22Rv1 (cell line): Measurements from ENCODE around the gene KIF2C.

Experiments
- H3K27ac ChIP-seq: fragments of 450-650 bp; 2 replicates; pipeline ENCODE4 v1.5.1; 2017
- CTCF ChIP-seq: fragments of 450-650 bp; IDR thresholded peaks from 2 replicates; pipeline ENCODE4 v1.5.1; 2017; ENCODE audit warnings: mild to moderate bottlenecking
- ZFX ChIP-seq: fragments of 450-650 bp; IDR thresholded peaks from 2 replicates; pipeline ENCODE4 v1.6.1; 2017; ENCODE audit warnings: antibody characterized with exemption, borderline replicate concordance

Gene KIF2C

GRCh38 chr1:44799770-44800584 is 60.3 kb downstream of the KIF2C start, which contains the start of gene PLK3:
Gene PLK3, plus strand, starts transcription at chr1:44800377. Its CDS starts 87 bp downstream, at chr1:44800464.
- TF ChIP-seq CTCF (peak; percentile 97), ZFX (no peak)
- peak within 1 kb of the TSS; percentile 86 for H3K27ac ChIP-seq

- TF ChIP-seq ZFX (no peak), CTCF (no peak)
- H3K27ac ChIP-seq: 0 out of 2 replicates have a peak overlapping the region, but pooled peaks have one; percentile 7
These were observed 62.1 kb downstream of the KIF2C start for GRCh38 chr1:44801491-44802305.

GRCh38 chr1:44802306-44803061 is 62.8 kb downstream of the KIF2C start:
- TF ChIP-seq ZFX (no peak), CTCF (no peak)
- H3K27ac ChIP-seq: 0 out of 2 replicates have a peak overlapping the region, but pooled peaks have one; percentile 7

GRCh38 chr1:44803062-44803311 is 63.4 kb downstream of the KIF2C start:
- H3K27ac ChIP-seq: no peak overlapping the region

GRCh38 chr1:44803312-44804095 is 63.9 kb downstream of the KIF2C start:
- no peak for TF ChIP-seq ZFX
- no peak for TF ChIP-seq CTCF
- H3K27ac ChIP-seq: no peak overlapping the region

More at GRCh38 chr1:44803062-44803311, 63.4 kb downstream of the KIF2C start:
- TF ChIP-seq CTCF (no peak), ZFX (no peak)

- TF ChIP-seq CTCF: no peak
- TF ChIP-seq ZFX: no peak
- H3K27ac ChIP-seq: peak overlapping the region; percentile 94
These were observed 65.8 kb downstream of the KIF2C start for GRCh38 chr1:44805311-44806024.
